Urinary bladder (tissue), 4 donors: ENCODE data around the gene MTX3. TPM values are rescaled to one million over a fixed set of nuclear protein-coding genes. Genes with fewer than 3 reads are reported as not detected.
A peak's percentile ranks its signal among the peaks of the same experiment; 100 is the strongest.

ENCODE experiments used
- DNase-seq: peaks from one replicate; pipeline ENCODE4 v3.0.0-alpha.2; 2015; ENCODE audit errors: extremely low spot score
- H3K27ac ChIP-seq: one replicate; pipeline ENCODE4 v1.5.1; 2013; ENCODE audit warnings: low read depth, mild to moderate bottlenecking, moderate library complexity
- H3K36me3 ChIP-seq: one replicate; pipeline ENCODE4 v1.6.1; 2013; ENCODE audit warnings: mild to moderate bottlenecking, moderate library complexity; ENCODE audit not compliant: insufficient read depth
- H3K4me1 ChIP-seq: one replicate; pipeline ENCODE4 v1.6.1; 2013; ENCODE audit warnings: mild to moderate bottlenecking, moderate library complexity; ENCODE audit not compliant: insufficient read depth
- H3K4me3 ChIP-seq: one replicate; pipeline ENCODE4 v1.5.1; 2013; ENCODE audit warnings: low read depth, low read length
- WGBS: extraction: QIAGEN DNeasy Blood & Tissue Kit; methylation state at CpG from one replicate; pipeline ENCODE4 v1.1.7; 2013; 5-methylcytosine and 5-hydroxymethylcytosine counted together
- polyA plus RNA-seq: library from polyadenylated mRNA; stranded (reverse); fragments of 200-250 nt; gene quantifications from one replicate; pipeline ENCODE4 v1.2.3, GENCODE V29; 2013
- total RNA-seq: library from RNA; depleted of rRNA; stranded (reverse); fragments of >200 nt; gene quantifications from one replicate; pipeline ENCODE4 v1.2.3, GENCODE V29; 2014
- donor health status: healthy with polysubstance abuse.
- donor health status: healthy.

Gene MTX3
- total RNA-seq = 33.3 TPM
- 8.9 TPM for polyA plus RNA-seq

GRCh38 chr5:79990598-79991507, at the start of gene MTX3:
MTX3 (minus strand) TSS chr5:79991262; CDS start chr5:79991238, 24 bp downstream.
- peak; percentile 79 for DNase-seq
- H3K27ac ChIP-seq = peak within 1 kb of the TSS; percentile 72
- 1% methylated on average over 50 of the region's 50 CpGs for WGBS
- peaks cover 1% of the 10 kb centered on the region for H3K4me1 ChIP-seq
- H3K4me3 ChIP-seq = peak within 1 kb of the TSS; percentile 87
- peaks cover 5% of the 10 kb centered on the region for H3K36me3 ChIP-seq

- Histone ChIP-seq H3K4me1 (no peaks in the 10 kb centered on the region), H3K4me3 (no peak overlapping the region), H3K36me3 (no peaks in the 10 kb centered on the region), H3K27ac (no peak overlapping the region)
- no peak for DNase-seq
- WGBS = 56% methylated on average over 2 of the region's 2 CpGs
Measured at GRCh38 chr5:80039650-80040049, 48.6 kb upstream of the MTX3 start.

- no peak overlapping the region for H3K4me3 ChIP-seq
- no peak for DNase-seq
- no peaks in the 10 kb centered on the region for H3K4me1 ChIP-seq
- H3K36me3 ChIP-seq = no peaks in the 10 kb centered on the region
- WGBS = 80% methylated on average over 5 of the region's 5 CpGs
- H3K27ac ChIP-seq = no peak overlapping the region
Measured at GRCh38 chr5:80037366-80037765, 46.3 kb upstream of the MTX3 start.

DNA sequence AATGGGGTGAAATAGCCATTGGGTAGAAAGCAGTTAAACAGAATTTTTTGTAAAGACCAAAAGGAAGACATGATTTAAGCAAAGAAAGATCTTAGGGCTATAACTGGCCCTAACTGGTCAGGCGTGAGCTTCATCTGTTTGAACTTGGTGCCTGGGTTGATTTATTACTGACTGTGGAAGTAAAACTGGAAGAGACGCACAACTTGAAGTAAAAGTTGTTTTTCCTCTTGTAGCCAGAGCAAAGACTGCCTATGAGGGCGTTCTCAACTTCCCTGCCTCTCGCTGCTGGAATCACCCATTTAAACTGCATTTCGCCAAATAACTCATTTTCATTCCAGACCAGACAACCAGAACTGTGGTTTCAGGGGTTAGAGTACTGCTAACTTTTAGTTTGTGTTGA, 45.6 kb upstream of the MTX3 start:
- no peaks in the 10 kb centered on the region for H3K36me3 ChIP-seq
- DNase-seq = no peak
- no peaks in the 10 kb centered on the region for H3K4me1 ChIP-seq
- no peak overlapping the region for H3K27ac ChIP-seq
- WGBS = 75% methylated on average over 5 of the region's 5 CpGs
- H3K4me3 ChIP-seq = no peak overlapping the region

DNA sequence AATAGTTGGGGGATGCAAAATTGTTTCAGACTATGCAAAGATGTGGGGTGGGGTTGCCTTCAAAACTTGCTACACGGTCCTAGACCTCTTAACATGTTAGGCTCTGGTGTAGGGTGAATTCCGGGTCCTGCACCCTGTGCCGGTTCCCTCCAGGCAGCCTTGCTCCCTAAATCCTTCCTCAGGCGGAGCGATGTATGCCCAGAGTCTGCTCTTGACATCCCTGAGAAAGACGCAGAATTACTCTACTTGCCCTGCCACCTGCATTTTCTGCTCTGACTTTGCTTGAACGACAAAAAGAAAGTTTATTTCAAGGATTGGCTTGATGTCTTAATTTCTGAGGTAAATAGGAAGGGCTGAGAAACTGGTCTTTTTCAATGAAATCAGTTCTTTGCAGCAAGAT, 44.8 kb upstream of the MTX3 start:
- Histone ChIP-seq H3K4me1 (no peaks in the 10 kb centered on the region), H3K4me3 (no peak overlapping the region), H3K27ac (no peak overlapping the region), H3K36me3 (no peaks in the 10 kb centered on the region)
- WGBS = 64% methylated on average over 7 of the region's 7 CpGs
- DNase-seq = no peak

DNA sequence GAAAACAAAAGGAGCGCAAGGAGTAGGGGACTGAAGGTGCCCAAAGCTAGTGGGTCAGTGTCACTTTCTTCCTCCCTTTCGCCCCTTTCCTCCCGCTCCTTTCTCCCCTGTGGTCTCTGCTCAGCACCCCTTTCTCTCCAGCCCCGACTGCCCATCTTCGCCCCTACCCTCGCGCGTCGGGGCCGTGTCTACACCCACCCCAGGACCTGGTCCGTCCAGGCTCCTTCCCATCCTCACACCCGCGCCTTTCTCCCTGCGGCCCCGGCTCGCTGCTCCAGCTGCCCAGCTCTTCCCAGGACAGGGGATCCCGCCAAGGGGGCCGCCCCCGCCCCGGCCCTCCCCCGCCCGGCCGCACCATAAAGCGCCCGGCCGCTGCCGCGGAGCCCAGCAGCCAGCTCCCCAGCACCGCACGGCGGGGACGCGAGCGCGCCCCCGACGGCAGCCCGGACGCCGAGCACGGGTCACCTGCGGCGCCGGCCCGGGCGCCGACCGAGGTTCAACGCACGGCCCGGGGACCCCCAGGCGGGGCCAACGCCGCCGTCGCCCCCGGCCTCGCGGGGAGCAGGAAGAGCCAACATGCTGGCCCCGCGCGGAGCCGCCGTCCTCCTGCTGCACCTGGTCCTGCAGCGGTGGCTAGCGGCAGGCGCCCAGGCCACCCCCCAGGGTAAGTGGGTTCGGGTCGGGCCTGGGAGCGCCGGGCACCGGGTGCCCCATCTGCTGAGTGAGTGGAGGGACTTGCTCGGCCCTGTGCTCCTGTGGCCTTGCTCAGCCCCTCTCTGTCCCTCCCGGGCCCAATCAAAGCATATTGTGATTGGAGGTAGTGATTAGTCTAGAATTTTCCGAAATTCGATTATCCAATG, 44.1 kb upstream of the MTX3 start, which contains the start of gene THBS4:
Gene THBS4 (plus strand): TSS at position 387 of the 860 bp plus-strand sequence. CDS start 190 bp downstream, at position 577.
- H3K27ac ChIP-seq = no peak within 1 kb of the TSS
- WGBS = 3% methylated on average over 76 of the region's 76 CpGs
- DNase-seq = no peak
- H3K4me3 ChIP-seq = peak within 1 kb of the TSS; percentile 35
- no peaks in the 10 kb centered on the region for H3K4me1 ChIP-seq
- H3K36me3 ChIP-seq = no peaks in the 10 kb centered on the region

DNA sequence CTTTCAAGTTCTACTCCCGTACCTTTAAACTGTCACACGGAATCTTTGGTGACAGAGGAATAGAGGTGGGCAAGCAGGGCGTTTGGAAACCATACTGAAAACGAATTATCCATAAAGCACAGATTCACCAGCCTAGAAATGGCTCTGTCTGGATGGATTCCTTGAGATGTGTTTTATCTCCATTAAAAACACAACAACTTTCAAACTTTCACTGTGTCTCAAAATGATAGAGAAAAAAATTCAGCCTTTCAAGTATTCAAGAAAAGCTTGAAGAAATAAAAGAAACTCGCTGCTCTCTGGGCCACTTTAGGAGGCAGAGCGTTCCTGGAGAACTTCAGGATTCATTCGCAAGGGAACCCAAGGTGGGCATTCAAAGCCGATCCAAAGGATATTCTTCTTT, 43.5 kb upstream of the MTX3 start:
- no peak for DNase-seq
- H3K4me3 ChIP-seq = no peak overlapping the region
- no peaks in the 10 kb centered on the region for H3K4me1 ChIP-seq
- no peak overlapping the region for H3K27ac ChIP-seq
- H3K36me3 ChIP-seq = no peaks in the 10 kb centered on the region
- 22% methylated on average over 8 of the region's 8 CpGs for WGBS

DNA sequence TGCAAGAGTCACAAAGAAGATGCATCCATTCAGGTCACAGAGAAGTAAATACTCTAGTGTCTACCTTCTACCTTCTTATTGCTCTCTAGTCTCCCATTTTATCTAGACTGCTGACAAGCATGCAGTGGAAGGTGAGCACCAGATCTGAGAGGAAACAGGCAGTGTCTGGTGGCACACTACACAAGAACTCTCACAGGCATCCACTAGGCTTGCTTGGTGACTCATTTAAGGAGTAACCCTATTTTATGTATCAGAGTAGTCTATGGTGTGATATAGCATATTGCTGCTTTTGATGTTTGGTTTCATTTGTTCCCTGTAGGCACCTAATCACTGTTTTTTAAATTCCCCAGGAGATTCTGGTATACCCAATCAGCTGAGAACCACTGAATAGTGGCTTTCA, 42.5 kb upstream of the MTX3 start:
- H3K27ac ChIP-seq = no peak overlapping the region
- no peak for DNase-seq

GRCh38 chr5:80031109-80031508, 40.0 kb upstream of the MTX3 start:
- Histone ChIP-seq H3K4me3 (no peak overlapping the region), H3K4me1 (no peaks in the 10 kb centered on the region), H3K27ac (no peak overlapping the region), H3K36me3 (no peaks in the 10 kb centered on the region)
- no peak for DNase-seq
- WGBS = 68% methylated on average over 1 of the region's 1 CpG

More for the DNA sequence above, 42.5 kb upstream of the MTX3 start:
- H3K4me1 ChIP-seq = no peaks in the 10 kb centered on the region
- H3K4me3 ChIP-seq = no peak overlapping the region
- H3K36me3 ChIP-seq = no peaks in the 10 kb centered on the region

DNA sequence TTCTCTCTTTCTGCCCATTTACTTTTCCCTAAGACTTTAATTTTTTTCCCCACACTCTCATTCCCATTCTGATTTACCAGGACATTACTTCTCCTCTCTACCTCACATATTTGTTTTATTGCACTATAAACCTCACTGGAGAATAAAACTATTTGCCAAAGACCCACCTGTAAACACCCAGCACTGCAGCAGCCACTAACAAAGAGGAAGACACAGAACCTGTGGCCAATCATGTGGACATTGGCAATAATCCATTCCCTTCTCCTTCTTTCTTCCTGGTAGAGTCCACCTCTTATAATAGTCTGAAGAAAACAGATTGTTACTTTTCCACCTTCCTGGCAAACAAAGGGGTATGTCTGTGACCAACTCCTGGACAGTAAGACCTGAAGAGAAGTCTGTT, 35.8 kb upstream of the MTX3 start:
- Histone ChIP-seq H3K4me1 (no peaks in the 10 kb centered on the region), H3K36me3 (no peaks in the 10 kb centered on the region), H3K4me3 (no peak overlapping the region), H3K27ac (no peak overlapping the region)
- no peak for DNase-seq

- WGBS = 73% methylated on average over 2 of the region's 2 CpGs
- no peak overlapping the region for H3K4me3 ChIP-seq
- H3K27ac ChIP-seq = no peak overlapping the region
Measured at GRCh38 chr5:80025069-80025468, 34.0 kb upstream of the MTX3 start.

GRCh38 chr5:80010754-80011392, 19.8 kb upstream of the MTX3 start:
- no peak overlapping the region for H3K27ac ChIP-seq
- H3K36me3 ChIP-seq = no peaks in the 10 kb centered on the region
- H3K4me3 ChIP-seq = no peak overlapping the region
- H3K4me1 ChIP-seq = no peaks in the 10 kb centered on the region
- DNase-seq = no peak
- WGBS = 72% methylated on average over 5 of the region's 5 CpGs

More at GRCh38 chr5:80025069-80025468, 34.0 kb upstream of the MTX3 start:
- H3K4me1 ChIP-seq = no peaks in the 10 kb centered on the region
- H3K36me3 ChIP-seq = no peaks in the 10 kb centered on the region
- DNase-seq = no peak

DNA sequence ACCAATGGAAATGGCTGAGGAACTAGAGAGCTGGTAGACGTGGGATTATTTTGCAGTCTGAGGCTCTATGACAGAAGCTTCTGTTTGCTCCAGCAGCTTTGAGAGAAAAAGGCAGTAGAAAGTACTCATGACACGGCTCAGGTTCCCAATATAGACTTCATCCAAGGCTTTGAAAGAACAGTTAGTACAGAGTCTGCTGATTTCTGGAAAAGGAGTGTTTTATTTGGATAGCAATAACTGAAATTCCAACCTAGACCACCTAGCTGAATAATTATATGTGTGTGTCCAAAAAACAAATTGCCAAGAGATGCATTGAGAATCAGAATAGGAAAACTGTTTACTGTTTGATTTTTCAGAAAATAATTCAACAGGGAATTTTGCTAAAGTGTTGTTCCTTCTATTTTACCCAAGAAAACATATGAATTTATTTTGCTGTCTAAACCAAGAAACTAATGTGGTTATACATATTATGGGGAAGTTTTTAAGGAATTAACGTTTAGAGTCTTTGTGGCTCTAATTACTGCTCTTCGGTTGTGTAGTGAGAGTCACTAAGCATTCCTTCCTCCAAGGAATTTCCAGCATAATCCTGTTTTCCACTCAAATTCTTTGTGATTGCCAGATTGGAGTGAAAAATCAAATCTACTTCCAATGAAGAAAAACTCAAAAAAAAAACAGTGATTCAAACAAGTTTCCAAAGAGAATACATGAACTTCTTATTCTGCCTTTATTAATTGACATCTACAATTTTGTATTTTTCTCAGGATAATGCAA, 18.1 kb upstream of the MTX3 start:
- no peaks in the 10 kb centered on the region for H3K36me3 ChIP-seq
- WGBS = 66% methylated on average over 4 of the region's 4 CpGs
- no peak for DNase-seq

More for the DNA sequence above, 18.1 kb upstream of the MTX3 start:
- Histone ChIP-seq H3K27ac (no peak overlapping the region), H3K4me1 (no peaks in the 10 kb centered on the region), H3K4me3 (no peak overlapping the region)
